Liver (tissue), 9 donors: ENCODE results near the gene SNRPD2. TPM values are rescaled to one million over a fixed set of nuclear protein-coding genes. Genes with fewer than 3 reads are reported as not detected.

Experiments used
- DNase-seq: peaks from one replicate; pipeline ENCODE4 v3.0.0-alpha.2; 2017; ENCODE audit warnings: low spot score
- H3K27ac ChIP-seq, 2 donors: one replicate each; pipeline ENCODE4 v1.7.0; 2013; ENCODE audit warnings: inconsistent platforms in 2 of 2, low read length in 2 of 2, control low read depth in 1 of 2, low read depth in 1 of 2, mild to moderate bottlenecking in 1 of 2
- H3K27me3 ChIP-seq, 4 donors: one replicate each; pipeline versions ENCODE4 v1.6.1 to v1.7.0; 2013; ENCODE audit warnings: low read length in 3 of 4, inconsistent platforms in 1 of 4, mild to moderate bottlenecking in 1 of 4, moderate library complexity in 1 of 4; ENCODE audit not compliant: control insufficient read depth in 4 of 4, insufficient read depth in 4 of 4
- H3K36me3 ChIP-seq, 4 donors: one replicate each; pipeline versions ENCODE4 v1.6.1 to v1.7.0; 2013; ENCODE audit warnings: low read length in 3 of 4, mild to moderate bottlenecking in 3 of 4, low read depth in 1 of 4, moderate library complexity in 1 of 4; ENCODE audit not compliant: control insufficient read depth in 4 of 4, insufficient read depth in 3 of 4
- H3K4me1 ChIP-seq, 4 donors: one replicate each; pipeline versions ENCODE4 v1.6.1 to v1.7.0; 2013; ENCODE audit warnings: low read length in 3 of 4, mild to moderate bottlenecking in 3 of 4, moderate library complexity in 1 of 4; ENCODE audit not compliant: control insufficient read depth in 4 of 4, insufficient read depth in 4 of 4
- H3K4me3 ChIP-seq, 3 donors: one replicate each; pipeline versions ENCODE4 v1.6.1 to v1.7.0; 2013; ENCODE audit warnings: low read length in 3 of 3, control low read depth in 1 of 3, low read depth in 1 of 3, mild to moderate bottlenecking in 1 of 3
- H3K9ac ChIP-seq, 2 donors: one replicate each; pipeline ENCODE4 v1.7.0; 2013; ENCODE audit warnings: low read length in 2 of 2, mild to moderate bottlenecking in 2 of 2, moderate library complexity in 2 of 2, control low read depth in 1 of 2, low read depth in 1 of 2
- H3K9me3 ChIP-seq, 4 donors: one replicate each; pipeline versions ENCODE4 v1.6.1 to v1.7.0; 2013; ENCODE audit warnings: low read length in 3 of 4; ENCODE audit not compliant: control insufficient read depth in 4 of 4
- ATF3 ChIP-seq: IDR thresholded peaks from 2 replicates; pipeline ENCODE4 v1.6.1; 2016; ENCODE audit warnings: antibody characterized with exemption
- CTCF ChIP-seq: fragments of 150-350 bp; IDR thresholded peaks from 2 replicates; pipeline ENCODE4 v1.5.1; 2017; ENCODE audit warnings: improper control_type of control experiment, low read depth, low read length; ENCODE audit not compliant: missing input control
- FOXA1 ChIP-seq: IDR thresholded peaks from 2 replicates; pipeline ENCODE4 v1.6.1; 2016; ENCODE audit warnings: antibody characterized with exemption
- FOXA2 ChIP-seq: IDR thresholded peaks from 2 replicates; pipeline ENCODE4 v1.6.1; 2016; ENCODE audit warnings: antibody characterized with exemption
- GABPA ChIP-seq, 2 donors: IDR thresholded peaks in 1 of 2; conservative IDR thresholded peaks in 1 of 2; 2 replicates each; pipeline ENCODE4 v1.6.1; 2016; ENCODE audit warnings: antibody characterized with exemption in 2 of 2, mild to moderate bottlenecking in 1 of 2, moderate library complexity in 1 of 2
- HNF4A ChIP-seq, 2 donors: conservative IDR thresholded peaks; 2 replicates each; pipeline ENCODE4 v1.6.1; 2016; ENCODE audit warnings: antibody characterized with exemption in 2 of 2, mild to moderate bottlenecking in 2 of 2
- HNF4G ChIP-seq: IDR thresholded peaks from 2 replicates; pipeline ENCODE4 v1.6.1; 2016; ENCODE audit warnings: antibody characterized with exemption
- MAX ChIP-seq: IDR thresholded peaks from 2 replicates; pipeline ENCODE4 v1.6.1; 2016; ENCODE audit warnings: antibody characterized with exemption
- NR2F2 ChIP-seq: IDR thresholded peaks from 2 replicates; pipeline ENCODE4 v1.6.1; 2016; ENCODE audit warnings: antibody characterized with exemption
- REST ChIP-seq: IDR thresholded peaks from 2 replicates; pipeline ENCODE4 v1.6.1; 2016; ENCODE audit warnings: antibody characterized with exemption, mild to moderate bottlenecking
- RXRA ChIP-seq, 2 donors: IDR thresholded peaks; 2 replicates each; pipeline ENCODE4 v1.6.1; 2017 to 2018; ENCODE audit warnings: antibody characterized with exemption in 2 of 2, mild to moderate bottlenecking in 1 of 2
- SP1 ChIP-seq: IDR thresholded peaks from 2 replicates; pipeline ENCODE4 v1.6.1; 2018; ENCODE audit warnings: antibody characterized with exemption, mild to moderate bottlenecking
- TAF1 ChIP-seq: conservative IDR thresholded peaks from 2 replicates; pipeline ENCODE4 v1.6.1; 2016; ENCODE audit warnings: antibody characterized with exemption, mild to moderate bottlenecking
- YY1 ChIP-seq: IDR thresholded peaks from 2 replicates; pipeline ENCODE4 v1.6.1; 2016; ENCODE audit warnings: antibody characterized with exemption, mild to moderate bottlenecking
- ZBTB33 ChIP-seq: IDR thresholded peaks from 2 replicates; pipeline ENCODE4 v1.6.1; 2016; ENCODE audit warnings: antibody characterized with exemption
- WGBS: extraction: QIAGEN DNeasy Blood & Tissue Kit; methylation state at CpG from one replicate; pipeline ENCODE4 v1.1.7; 2013; 5-methylcytosine and 5-hydroxymethylcytosine counted together
- polyA plus RNA-seq, 2 donors: library from polyadenylated mRNA; stranded (reverse) in 1 of 2; unstranded in 1 of 2; fragments of 200-250 nt in 1 of 2; fragments of >200 nt in 1 of 2; fragmentation: Nextera tagmentation in 1 of 2; extraction: Ambion mirVana in 1 of 2; gene quantifications; one replicate each; pipeline versions ENCODE4 v1.2.1 to v1.2.3, GENCODE V29; 2013 to 2015
- total RNA-seq, 2 donors: library from RNA; depleted of rRNA; stranded (reverse); fragments of >200 nt; gene quantifications; one replicate each; pipeline ENCODE4 v1.2.3, GENCODE V29; 2014
- donor health status: healthy.
- donor health status: healthy.
- donor health status: healthy.
- donor health status: healthy.
- donor health status: healthy.

SNRPD2 gene
- total and polyA plus RNA-seq, 4 donors: 38.6 to 175 (median 90.5) TPM

- Histone ChIP-seq H3K9me3 (no peaks in the 10 kb centered on the region), H3K27ac (no peak overlapping the region), H3K4me1 (no peaks in the 10 kb centered on the region), H3K27me3 (no peaks in the 10 kb centered on the region), H3K4me3 (no peak overlapping the region), H3K36me3 (peaks cover 0 to 16% (median 9%) of the 10 kb centered on the region in 4 donors), H3K9ac (no peak overlapping the region)
- DNase-seq: no peak
- WGBS: 82% methylated on average over 10 of the region's 10 CpGs
- no peak for TF ChIP-seq SP1
- TF ChIP-seq YY1: no peak
- TF ChIP-seq MAX: no peak
- TF ChIP-seq NR2F2: no peak
- TF ChIP-seq CTCF: no peak
- no peak for TF ChIP-seq ATF3
- no peak for TF ChIP-seq ZBTB33
- TF ChIP-seq FOXA2: no peak
- no peak for TF ChIP-seq HNF4G
- no peak for TF ChIP-seq RXRA (IDR thresholded peaks at IDR 0.05)
- no peak for TF ChIP-seq FOXA1
- TF ChIP-seq REST: no peak
- no peak for TF ChIP-seq GABPA (IDR thresholded peaks at IDR 0.05 in 1 of 2, conservative IDR thresholded peaks at IDR 0.05 in 1 of 2)
- no peak for TF ChIP-seq TAF1
- TF ChIP-seq HNF4A (conservative IDR thresholded peaks at IDR 0.05): no peak
These were observed 18.8 kb upstream of the SNRPD2 start for GRCh38 chr19:45710356-45711130.
